ENCODE measurements around the gene OR51V1.

The OR51V1 gene

DNA sequence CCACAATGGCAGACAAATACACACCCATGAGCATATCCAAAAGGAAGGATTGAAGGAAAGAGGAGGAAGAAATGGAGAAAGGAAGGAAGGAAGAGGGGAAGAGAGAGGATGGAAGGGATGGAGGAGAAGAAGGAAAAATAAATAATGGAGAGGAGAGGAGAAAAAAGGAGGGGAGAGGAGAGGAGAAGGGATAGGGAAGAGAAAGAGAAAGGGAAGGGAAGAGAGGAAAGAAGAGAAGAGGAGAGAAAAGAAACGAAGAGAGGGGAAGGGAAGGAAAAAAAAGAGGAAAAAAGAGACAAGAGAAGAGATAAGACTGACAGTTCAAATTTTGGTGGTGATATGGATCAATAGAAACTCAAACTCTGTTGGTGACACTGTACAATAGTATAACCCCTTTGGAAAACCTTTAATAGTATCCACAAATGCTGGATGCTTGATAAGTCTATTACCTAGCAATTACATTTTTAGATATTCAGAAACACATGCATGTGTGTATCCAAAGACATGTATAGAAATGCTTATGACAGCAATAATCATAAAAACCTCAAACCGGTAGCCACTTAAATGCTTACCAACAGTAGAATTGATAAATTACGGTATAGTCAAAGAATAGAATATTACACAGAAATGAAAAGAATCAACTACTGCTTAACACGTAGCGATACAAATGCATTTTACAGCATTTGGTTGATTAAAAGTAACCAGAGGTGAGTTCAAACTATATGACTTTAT, 35.0 kb upstream of the OR51V1 start:
- no peak overlapping the region for H3K27ac ChIP-seq
- TF ChIP-seq, protein P1, sequence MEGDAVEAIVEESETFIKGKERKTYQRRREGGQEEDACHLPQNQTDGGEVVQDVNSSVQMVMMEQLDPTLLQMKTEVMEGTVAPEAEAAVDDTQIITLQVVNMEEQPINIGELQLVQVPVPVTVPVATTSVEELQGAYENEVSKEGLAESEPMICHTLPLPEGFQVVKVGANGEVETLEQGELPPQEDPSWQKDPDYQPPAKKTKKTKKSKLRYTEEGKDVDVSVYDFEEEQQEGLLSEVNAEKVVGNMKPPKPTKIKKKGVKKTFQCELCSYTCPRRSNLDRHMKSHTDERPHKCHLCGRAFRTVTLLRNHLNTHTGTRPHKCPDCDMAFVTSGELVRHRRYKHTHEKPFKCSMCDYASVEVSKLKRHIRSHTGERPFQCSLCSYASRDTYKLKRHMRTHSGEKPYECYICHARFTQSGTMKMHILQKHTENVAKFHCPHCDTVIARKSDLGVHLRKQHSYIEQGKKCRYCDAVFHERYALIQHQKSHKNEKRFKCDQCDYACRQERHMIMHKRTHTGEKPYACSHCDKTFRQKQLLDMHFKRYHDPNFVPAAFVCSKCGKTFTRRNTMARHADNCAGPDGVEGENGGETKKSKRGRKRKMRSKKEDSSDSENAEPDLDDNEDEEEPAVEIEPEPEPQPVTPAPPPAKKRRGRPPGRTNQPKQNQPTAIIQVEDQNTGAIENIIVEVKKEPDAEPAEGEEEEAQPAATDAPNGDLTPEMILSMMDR (conservative IDR thresholded peaks at IDR 0.05), result no peak

DNA sequence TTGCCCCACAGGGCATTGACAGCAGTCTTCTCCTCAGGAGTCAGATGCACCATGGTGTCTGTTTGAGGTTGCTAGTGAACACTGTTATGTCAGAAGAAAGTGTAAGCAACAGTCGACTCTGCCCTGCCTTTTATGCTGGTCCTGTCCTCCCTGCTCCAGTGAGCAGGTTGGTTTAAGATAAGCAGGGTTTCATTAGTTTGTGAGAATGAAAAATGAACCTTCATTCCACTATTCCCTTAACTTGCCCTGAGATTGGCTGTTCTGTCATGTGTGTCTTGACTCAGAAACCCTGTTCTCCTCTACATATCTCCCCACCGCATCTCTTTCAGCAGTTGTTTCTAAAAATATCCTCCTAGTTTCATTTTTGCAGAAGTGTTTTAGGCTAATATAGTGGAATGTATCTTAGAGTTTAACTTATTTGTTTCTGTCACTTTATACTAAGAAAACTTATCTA, 33.9 kb upstream of the OR51V1 start, which contains the start of gene HBD:
Gene HBD (minus strand): TSS at position 103 of the 454 bp plus-strand sequence. CDS start 50 bp downstream, at position 53.
- TF ChIP-seq, protein P1 (conservative IDR thresholded peaks at IDR 0.05), result no peak
- H3K27ac ChIP-seq, result no peak within 1 kb of the TSS

DNA sequence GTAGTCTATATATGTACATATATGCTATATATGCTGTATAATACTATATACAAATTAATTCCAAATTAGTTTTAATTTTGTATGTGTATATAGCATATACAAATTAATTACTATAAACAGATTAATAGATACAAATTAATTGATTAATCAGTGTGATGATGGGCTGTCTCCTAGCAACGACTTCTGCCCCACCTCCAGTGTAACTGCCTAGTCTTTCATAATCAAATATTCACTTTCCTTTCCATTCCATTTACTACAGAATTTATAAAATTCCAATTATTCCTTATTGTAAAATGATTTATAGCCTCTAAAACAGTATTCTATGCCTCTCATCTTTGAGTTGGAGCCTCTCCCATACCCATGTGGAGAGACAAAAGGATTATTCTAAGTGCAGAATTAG, 32.8 kb upstream of the OR51V1 start:
- TF ChIP-seq, protein P1 (conservative IDR thresholded peaks at IDR 0.05), result no peak
- no peak overlapping the region for H3K27ac ChIP-seq

DNA sequence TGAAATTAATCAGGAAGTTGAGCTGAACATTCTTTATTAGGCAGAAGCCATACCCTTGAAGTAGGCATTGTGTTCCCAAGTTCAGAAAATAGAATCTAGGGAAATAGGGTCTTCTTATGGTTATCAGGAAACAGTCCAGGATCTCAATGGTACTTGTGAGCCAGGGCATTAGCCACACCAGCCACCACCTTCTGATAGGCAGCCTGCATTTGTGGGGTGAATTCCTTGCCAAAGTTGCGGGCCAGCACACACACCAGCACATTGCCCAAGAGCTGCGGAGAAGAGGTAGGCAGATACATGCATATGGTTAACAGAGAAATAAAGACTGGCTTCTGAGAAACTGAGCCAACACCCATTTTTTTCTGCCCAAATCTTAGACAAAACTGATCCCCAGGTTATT, 32.3 kb upstream of the OR51V1 start:
- no peak overlapping the region for H3K27ac ChIP-seq
- TF ChIP-seq, protein P1 (conservative IDR thresholded peaks at IDR 0.05), result no peak

DNA sequence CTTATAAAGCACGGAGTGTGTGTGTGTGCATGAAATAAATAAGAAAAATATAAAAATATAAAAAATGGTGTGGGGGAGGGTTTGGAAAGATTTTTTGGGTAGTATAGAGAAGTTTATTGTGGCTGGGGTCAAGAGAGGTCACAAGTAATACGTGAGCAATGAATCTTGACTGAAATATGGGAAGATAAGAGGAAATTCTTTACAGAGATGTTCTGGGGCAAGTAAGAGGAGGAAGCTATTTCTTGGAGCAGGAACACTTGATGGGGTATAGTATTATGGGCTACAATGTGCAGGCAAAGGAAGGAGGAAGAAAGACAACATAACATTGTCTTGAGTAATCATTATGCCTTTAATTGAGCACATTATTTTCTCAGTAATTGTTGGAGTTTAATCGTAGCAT, 31.7 kb upstream of the OR51V1 start:
- TF ChIP-seq, protein P1 (conservative IDR thresholded peaks at IDR 0.05), result no peak
- no peak overlapping the region for H3K27ac ChIP-seq

DNA sequence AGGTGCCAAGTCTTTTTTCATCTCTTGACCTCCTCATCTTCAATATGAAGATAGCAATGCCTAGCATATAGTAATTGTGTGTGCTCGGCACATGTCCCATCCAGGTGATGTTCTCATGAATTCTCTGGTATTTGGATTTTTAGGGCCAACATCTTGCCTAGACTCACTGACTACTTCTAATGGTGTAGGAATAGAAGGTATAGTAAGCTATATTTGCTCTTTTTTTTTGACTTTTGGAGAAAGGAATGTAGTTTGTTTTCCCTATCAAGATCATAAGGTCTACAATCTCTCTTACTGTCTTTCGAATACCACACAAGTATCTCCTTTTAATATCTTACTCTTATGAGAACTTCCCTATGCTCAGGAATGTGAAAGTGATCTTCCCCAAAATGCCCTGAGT, 30.6 kb upstream of the OR51V1 start:
- no peak overlapping the region for H3K27ac ChIP-seq
- TF ChIP-seq, protein P1 (conservative IDR thresholded peaks at IDR 0.05), result no peak

DNA sequence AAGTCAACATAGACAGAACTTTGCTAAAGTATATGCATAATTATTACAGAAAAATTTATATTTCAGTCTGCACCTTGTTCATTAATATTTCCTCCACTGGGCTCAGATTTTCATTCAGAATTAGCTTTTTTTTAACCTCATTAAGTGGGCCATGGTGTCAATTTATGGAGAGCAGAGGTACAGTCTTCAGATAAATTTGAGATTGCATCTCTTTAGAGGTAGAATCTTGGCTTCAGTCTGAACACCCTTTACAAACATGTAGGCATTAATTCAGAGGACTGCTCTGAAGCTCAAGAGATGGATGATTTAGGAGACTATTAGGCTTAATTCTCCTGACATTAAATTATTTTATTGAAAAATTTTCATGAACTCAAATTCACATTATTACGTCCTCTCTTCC, 29.8 kb upstream of the OR51V1 start:
- no peak overlapping the region for H3K27ac ChIP-seq
- TF ChIP-seq, protein P1 (conservative IDR thresholded peaks at IDR 0.05), result no peak
